IPS-11a (cell line): Measurements from ENCODE around the gene IL20RA.
"Not testable (repeated sequence)": the region's sequence is repeated elsewhere in the genome, so short reads cannot be mapped to it uniquely, and the experiment has no call there.

Experiments
- H3K4me3 ChIP-seq: one replicate; pipeline ENCODE4 v1.5.1; 2013; ENCODE audit warnings: low read depth, low read length, control low read depth

The IL20RA gene

GRCh38 chr6:136975089-136975715 lies 69.6 kb downstream of the IL20RA start:
- no peak overlapping the region for H3K4me3 ChIP-seq

DNA sequence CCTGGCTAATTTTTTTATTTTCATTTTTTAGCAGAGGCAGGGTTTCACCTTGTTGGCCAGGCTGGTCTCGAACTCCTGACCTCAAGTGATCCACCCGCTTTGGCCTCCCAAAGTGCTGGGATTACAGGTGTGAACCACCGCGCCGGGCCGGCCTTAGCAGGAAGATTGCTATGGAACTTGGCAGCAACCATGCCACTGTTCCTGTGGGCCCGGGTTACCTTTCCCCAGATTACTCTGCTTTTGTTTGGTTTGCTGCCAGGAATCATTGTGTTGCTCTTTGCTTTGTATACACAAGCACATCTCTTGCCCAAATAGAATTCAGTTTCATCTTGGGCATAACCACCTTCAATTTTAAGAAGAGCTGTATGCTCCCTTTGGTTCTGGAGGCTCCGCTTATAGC lies 71.0 kb downstream of the IL20RA start:
- H3K4me3 ChIP-seq, result not testable (repeated sequence)

DNA sequence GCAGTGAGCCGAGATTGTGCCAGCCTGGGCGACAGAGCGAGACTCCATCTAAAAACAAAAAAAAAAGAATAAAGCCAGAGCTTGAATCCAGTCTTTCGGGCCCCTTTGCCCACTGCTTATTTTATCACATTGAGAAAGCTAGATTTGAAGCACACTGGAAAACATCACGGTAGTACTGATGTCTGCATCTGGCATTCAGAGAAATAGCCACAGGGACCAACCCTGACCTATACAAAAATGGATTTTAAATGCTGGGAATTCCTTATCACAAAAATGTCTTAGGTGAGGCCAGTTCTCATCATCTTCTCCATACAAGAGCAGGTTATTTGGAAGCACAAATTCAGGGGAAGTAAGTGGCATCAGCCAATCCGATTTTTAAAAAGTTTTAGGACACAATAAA lies 73.2 kb downstream of the IL20RA start:
- H3K4me3 ChIP-seq, result no peak overlapping the region

GRCh38 chr6:136969930-136970329 lies 74.8 kb downstream of the IL20RA start:
- no peak overlapping the region for H3K4me3 ChIP-seq

DNA sequence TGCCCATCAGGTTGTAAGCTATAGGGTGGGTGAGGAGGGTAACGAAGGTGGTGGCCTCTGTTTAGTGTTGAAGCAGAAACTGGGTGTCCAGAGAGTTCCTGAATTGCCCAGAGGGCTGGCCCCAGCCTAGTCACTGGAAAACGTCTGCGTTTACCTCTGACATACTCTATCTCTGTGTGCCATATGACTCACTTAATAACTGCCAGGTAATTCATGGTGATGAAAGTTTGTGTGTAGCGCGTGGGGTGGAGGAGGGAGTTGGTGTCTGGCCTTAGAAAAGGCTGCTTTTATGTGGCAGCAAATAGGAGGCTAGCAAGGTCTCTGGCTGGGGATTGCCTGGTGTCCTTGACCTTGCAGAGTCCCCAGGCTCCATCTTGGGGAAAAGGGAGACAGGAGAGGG lies 75.3 kb downstream of the IL20RA start:
- no peak overlapping the region for H3K4me3 ChIP-seq

GRCh38 chr6:136968837-136969236 lies 75.9 kb downstream of the IL20RA start:
- no peak overlapping the region for H3K4me3 ChIP-seq

GRCh38 chr6:136967876-136968752 lies 76.7 kb downstream of the IL20RA start:
- no peak overlapping the region for H3K4me3 ChIP-seq

- H3K4me3 ChIP-seq, result no peak overlapping the region
These were observed 80.4 kb downstream of the IL20RA start for GRCh38 chr6:136964398-136964797.

DNA sequence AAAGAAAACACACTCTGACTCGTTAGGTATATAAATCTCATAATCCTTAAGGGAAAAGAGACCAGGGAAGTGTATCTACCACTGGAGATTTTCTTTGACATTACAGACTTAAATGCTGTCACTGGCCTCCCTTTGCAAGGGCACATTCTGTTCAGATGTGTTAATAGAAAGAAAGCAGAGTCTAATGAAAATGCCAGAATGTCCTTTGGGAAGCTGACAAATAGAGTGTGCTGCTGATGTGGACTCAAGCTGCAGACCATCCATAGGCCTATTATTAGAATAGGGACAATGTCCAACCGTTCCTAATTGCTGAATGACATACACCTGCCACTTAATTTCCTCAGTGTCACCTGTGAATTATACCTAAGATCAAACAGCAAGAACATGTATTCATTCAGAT lies 81.5 kb downstream of the IL20RA start:
- no peak overlapping the region for H3K4me3 ChIP-seq

DNA sequence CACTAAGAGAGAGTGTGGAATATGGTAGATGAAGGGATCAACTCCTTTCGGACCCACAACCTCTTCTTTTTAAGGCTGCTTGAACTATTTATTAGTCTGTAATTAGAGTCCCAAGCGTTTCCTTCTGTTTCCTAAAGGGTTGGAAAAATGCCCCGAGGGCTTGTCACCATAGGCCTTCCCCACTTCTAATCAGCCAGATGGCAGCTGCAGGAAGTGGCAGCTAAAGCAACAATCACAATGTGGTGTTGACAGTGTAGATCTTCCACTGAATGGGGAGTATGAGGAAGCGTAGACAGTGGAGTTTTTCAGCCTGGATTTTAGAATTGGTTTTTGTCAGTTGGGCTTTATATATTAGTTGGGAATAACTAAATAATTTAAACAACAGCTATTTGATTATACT lies 82.1 kb downstream of the IL20RA start:
- H3K4me3 ChIP-seq, result no peak overlapping the region

- H3K4me3 ChIP-seq, result no peak overlapping the region
These were observed 82.9 kb downstream of the IL20RA start for GRCh38 chr6:136961848-136962247.

DNA sequence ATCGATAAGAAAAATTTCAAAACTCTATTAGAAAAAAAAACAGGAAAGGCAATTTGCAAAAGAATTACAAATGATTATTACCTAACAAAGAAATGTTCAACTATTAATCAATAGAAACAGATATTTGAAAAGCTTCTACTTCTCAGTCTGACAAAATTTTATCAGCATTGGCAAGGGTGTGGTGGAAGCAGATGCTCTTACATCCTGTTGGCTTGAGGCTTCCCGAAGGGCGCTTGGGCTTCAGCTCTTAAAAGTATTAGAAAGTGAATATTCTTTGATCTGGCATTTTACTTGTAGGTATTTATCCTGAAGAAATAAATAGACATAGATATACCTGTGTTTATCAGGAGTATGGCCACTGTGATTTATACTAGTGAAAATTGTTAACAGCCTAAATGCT lies 84.0 kb downstream of the IL20RA start:
- no peak overlapping the region for H3K4me3 ChIP-seq

DNA sequence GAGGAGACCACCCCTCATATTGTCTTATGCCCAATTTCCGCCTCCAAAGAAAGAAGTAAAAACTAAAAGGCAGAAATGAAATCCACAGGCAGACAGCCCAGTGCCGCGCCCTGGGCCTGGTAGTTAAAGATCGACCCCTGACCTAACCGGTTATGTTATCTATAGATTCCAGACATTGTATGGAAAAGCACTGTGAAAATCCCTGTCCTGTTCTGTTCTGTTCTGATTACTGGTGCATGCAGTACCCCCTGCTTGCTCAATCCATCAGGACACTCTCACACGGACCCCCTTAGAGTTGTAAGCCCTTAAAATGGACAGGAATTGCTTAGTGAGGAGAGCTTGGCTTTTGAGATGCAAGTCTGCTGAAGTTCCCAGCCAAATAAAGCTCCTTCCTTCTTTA lies 84.8 kb downstream of the IL20RA start:
- not testable (repeated sequence) for H3K4me3 ChIP-seq

GRCh38 chr6:136959471-136959891 lies 85.3 kb downstream of the IL20RA start:
- no peak overlapping the region for H3K4me3 ChIP-seq

GRCh38 chr6:136958168-136958567 lies 86.6 kb downstream of the IL20RA start:
- no peak overlapping the region for H3K4me3 ChIP-seq

DNA sequence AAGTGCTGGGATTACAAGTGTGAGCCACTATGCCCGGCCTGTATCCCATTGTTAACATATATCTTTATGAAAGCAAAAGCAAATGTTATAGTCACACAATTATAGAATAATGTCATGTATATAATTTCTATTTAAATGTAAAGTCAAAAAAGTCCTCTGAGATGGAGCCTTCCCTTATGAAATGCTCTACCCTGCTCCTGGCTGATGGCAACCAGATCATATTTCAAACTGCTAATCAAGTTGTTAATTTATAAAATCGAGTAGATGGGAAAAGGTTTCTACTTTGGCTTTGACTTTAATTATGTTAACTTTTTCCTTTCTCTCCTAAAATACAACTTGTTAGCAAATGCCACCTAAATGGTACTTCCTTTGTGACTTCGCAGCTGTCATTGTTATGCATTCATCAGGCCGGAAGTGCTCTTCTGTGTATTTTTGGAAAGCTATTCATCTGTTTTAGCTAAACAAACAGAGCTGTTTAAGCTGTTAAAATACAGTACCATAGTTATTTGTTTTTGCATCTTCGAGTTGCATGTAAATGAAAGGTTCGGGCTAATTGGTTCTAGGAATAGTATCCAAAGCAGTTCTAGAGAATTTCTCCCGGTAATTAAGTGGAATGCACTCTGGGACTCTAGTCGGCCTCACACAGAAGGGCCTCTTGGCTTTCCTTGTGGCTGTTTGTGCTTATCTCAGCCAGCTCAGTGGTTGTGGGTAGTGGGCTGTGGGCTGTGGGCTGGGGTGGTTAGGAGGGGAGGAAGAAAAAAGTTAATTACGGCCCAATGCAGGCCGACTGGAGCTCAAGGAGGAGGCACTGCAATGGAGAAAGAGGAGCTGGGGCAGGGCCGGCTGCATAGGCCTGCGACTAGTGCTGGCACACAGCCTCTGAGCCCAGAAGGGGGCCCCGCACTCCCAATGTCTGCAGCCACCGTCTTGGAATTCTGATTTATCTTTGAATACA lies 87.9 kb downstream of the IL20RA start:
- H3K4me3 ChIP-seq, result no peak overlapping the region

GRCh38 chr6:136955123-136955522 lies 89.6 kb downstream of the IL20RA start:
- no peak overlapping the region for H3K4me3 ChIP-seq

GRCh38 chr6:136952714-136953260 lies 92.0 kb downstream of the IL20RA start:
- no peak overlapping the region for H3K4me3 ChIP-seq

DNA sequence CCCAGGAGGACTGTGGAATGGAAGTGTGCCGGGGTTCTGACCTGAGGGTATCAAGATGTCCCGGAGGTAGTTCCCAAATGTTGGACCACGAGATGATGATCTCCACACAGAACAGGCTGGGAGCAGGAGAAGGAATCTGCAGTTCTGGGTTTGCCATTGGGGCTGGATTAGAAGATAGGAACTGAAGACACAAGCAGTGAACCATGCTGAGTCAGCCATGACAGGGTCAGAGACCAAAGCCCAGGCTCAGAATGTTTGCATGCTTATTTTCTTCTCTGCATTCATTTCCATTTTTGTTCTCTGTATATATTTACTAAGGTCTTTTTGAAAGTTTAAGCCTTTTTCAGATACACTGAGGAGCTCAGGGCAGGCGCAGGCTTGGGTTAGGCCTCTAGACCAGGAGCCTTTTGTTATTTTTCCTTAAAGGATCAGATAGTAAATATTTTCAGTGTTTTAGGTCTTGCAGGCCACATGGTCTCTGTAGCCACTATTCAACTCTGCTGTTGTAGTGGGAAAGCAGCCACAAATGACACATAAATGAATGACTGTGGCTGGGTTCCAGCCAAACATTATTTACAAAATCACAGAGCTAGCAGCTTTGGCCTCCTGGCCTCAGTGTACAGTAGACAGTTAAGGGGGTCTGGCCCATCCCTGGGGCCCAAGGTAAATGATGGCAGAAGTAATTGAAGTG lies 94.2 kb downstream of the IL20RA start:
- no peak overlapping the region for H3K4me3 ChIP-seq
